Occipital lobe (tissue), 2 donors: ENCODE data around the gene ARSJ. TPM values are rescaled to one million over a fixed set of nuclear protein-coding genes. Genes with fewer than 3 reads are reported as not detected.

Experiments used
- DNase-seq: peaks from one replicate; lab custom pipeline; 2025; lab: John Stamatoyannopoulos, UW
- total RNA-seq: library from RNA; depleted of rRNA; stranded (reverse); fragments of >200 nt; gene quantifications from one replicate; pipeline ENCODE4 v1.2.3, GENCODE V29; 2014

ARSJ gene
- total RNA-seq, 1 donor from 2014 or later, result 0.31 TPM

- no peak for DNase-seq
Observed at GRCh38 chr4:113987382-113987941, 8.0 kb upstream of the ARSJ start.

GRCh38 chr4:113982181-113982580, 2.7 kb upstream of the ARSJ start:
- DNase-seq, result no peak

GRCh38 chr4:113981591-113981990, 2.1 kb upstream of the ARSJ start:
- no peak for DNase-seq

- DNase-seq, result no peak
Observed at GRCh38 chr4:113979905-113980615, 613 bp upstream of the ARSJ start.

GRCh38 chr4:113978561-113979147, 793 bp downstream of the ARSJ start:
- DNase-seq, result no peak

GRCh38 chr4:113978105-113978504, 1.3 kb downstream of the ARSJ start:
- DNase-seq, result no peak

GRCh38 chr4:113977526-113977855, 2.0 kb downstream of the ARSJ start:
- DNase-seq, result no peak

- no peak for DNase-seq
Observed at GRCh38 chr4:113976741-113977525, 2.5 kb downstream of the ARSJ start.

GRCh38 chr4:113975578-113975977, 3.9 kb downstream of the ARSJ start:
- DNase-seq, result no peak

- no peak for DNase-seq
Observed at GRCh38 chr4:113974467-113974866, 5.0 kb downstream of the ARSJ start.

- no peak for DNase-seq
Observed at GRCh38 chr4:113973345-113973744, 6.1 kb downstream of the ARSJ start.

GRCh38 chr4:113972781-113973180, 6.7 kb downstream of the ARSJ start:
- DNase-seq, result no peak

GRCh38 chr4:113971706-113972360, 7.6 kb downstream of the ARSJ start:
- DNase-seq, result no peak

- no peak for DNase-seq
Observed at GRCh38 chr4:113969709-113970334, 9.6 kb downstream of the ARSJ start.

GRCh38 chr4:113968473-113968872, 11.0 kb downstream of the ARSJ start:
- DNase-seq, result no peak

GRCh38 chr4:113967687-113968086, 11.8 kb downstream of the ARSJ start:
- DNase-seq, result no peak

- no peak for DNase-seq
Observed at GRCh38 chr4:113962719-113963265, 16.7 kb downstream of the ARSJ start.

- DNase-seq, result no peak
Observed at GRCh38 chr4:113962016-113962347, 17.5 kb downstream of the ARSJ start.

- no peak for DNase-seq
Observed at GRCh38 chr4:113960684-113961321, 18.6 kb downstream of the ARSJ start.

GRCh38 chr4:113959539-113959937, 19.9 kb downstream of the ARSJ start:
- DNase-seq, result no peak
